ENCODE measurements around the gene ERI2.
"Not testable (repeated sequence)": the region's sequence is repeated elsewhere in the genome, so short reads cannot be mapped to it uniquely, and the experiment has no call there.

ERI2 gene

DNA sequence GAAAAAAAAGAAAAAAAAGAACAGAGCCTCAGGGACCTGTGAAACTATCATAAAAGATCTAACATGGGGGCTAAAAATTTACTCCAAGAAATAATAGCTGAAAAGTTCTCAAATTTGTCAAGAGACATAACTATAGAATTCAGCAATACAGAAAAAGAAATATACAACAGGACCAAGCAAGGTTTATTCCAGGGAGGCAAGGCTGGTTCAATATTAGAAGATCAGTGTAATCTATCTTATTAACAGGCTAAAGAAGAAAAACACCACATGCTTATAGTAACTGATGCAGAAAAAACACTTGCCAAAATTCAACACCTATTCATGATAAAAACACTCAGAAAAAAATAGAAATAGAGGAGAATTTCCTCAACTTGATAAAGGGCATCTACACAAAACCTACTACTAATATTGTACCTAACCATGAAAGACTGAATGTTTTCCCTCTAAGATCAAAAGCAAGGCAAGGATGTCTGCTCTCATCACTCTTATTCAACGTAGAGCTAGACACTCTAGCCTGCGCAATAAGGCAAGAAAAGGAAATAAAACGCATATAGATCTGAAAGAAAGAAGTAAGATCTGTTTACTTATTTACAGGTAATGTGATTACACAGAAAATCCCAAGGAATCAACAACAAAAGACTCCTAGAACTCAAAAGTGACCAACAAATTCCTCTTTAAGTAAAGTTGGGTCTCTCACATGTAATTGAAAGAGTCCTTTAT is 43.7 kb downstream of the ERI2 start:
- DNase-seq = no peak

DNA sequence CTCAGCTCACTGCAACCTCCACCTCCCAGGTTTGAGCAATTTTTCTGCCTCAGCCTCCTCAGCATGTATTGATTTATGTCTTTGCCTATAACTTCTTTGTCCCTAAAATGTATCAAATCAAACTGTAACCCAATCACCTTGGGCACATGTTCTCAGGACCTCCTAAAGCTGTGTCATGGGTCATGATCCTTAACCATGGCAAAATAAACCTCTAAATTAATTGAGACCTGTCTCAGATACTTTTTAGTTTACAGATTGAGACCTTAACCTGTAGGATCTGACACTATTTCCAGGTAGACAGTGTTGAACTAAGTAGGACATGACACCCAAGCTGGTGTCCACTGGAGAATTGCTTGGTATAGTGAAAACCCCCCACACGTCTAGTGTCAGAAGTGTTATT is 45.1 kb downstream of the ERI2 start:
- DNase-seq = no peak

DNA sequence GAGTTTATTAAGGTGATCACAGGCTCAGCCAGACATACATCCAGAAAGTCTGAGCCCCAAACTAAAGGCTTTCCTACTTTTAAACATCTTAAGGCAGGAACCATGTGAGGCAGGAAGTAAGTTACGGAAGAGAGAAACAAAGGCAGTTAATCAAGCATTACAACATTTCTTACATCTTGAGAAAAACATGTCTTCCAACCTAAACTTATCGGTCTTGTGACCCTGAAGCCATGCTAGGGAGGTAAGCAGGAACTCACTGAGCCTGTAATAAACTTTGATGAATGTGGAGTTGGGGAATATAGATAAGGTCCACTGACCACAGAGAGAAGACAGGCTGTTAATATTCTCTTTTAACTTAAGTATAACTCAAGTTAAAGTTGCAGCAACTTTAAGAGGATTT is 45.9 kb downstream of the ERI2 start:
- DNase-seq = no peak

DNA sequence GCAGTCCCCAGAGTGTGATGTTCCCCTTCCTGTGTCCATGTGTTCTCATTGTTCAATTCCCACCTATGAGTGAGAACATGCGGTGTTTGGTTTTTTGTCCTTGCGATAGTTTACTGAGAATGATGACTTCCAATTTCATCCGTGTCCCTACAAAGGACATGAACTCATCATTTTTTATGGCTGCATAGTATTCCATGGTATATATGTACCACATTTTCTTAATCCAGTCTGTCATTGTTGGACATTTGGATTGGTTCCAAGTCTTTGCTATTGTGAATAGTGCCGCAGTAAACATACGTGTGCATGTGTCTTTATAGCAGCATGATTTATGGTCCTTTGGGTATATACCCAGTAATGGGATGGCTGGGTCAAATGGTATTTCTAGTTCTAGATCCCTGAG is 50.5 kb downstream of the ERI2 start:
- DNase-seq = not testable (repeated sequence)

DNA sequence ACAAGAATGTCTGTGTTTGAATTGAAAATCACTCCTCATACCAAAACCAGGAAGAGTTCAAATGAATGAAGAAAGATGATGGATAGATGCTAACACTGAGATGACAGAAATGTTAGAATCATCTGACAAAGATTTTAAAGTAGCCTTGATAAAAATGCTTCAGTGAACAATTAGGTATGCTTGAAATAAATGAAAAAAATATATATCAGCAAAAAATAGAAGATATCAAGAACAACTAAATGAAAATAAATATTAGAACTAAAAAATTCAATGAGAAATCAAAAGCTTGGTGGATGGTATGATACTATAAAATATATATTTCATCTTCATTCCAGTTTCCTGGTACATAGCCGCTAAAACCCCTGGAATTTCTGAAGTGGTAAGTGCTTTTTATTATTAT is 51.0 kb downstream of the ERI2 start:
- no peak for DNase-seq

DNA sequence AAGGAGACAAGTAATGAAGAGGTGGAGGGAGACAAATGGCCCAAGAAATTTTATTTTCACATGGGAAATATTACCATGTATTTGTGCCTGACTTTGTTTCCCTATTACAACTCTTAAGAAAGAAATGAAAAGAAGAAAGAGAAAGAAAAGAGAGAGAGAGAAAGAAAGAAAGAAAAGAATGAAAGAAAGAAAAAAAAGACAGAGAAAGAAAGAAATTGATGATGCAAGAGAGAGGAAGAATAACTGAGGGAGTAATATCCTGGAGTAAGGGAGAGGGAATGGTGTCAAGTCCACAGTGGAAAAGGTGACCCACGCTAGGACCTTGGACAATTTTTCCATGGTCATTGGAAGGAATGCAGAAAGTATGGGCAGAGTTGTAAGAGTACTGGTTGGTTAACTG is 52.5 kb downstream of the ERI2 start:
- no peak for DNase-seq

DNA sequence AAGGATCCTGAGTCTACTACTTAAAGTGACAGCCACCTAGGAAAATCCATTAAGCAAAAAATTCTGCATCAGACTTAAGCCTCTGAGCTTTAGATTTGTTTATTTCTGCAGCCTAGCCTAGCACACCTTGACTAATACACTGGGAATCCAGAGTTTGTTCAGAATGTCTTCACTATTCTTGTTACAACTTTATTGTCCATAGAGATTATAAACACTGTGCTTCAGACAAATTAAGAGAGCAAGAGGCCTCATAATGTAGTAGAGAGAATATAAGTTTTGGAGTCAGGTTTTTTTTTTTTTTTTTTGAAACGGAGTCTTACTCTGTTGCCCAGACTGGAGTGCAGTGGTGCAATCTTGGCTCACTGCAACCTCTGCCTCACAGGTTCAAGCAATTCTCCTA is 55.7 kb downstream of the ERI2 start:
- no peak for DNase-seq

DNA sequence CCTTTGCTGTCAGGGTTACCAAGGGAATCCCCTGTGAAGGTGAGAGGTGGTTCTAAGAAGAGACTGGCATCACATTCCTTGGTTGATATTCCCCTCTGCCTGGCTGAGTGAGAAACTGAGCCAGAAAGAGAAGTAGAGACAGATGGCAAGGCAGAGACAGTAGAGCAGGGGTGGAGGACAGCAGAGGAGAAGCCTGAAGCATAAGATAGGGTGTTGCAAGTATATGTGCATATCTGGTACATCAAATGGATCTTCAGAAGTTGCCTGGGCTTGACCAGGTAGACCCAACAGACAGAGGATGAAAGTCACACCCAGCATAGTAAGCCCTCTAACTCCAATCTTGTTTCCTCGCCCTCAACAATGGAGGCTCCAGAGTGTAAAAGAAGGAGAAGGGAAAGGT is 56.8 kb downstream of the ERI2 start:
- no peak for DNase-seq

DNA sequence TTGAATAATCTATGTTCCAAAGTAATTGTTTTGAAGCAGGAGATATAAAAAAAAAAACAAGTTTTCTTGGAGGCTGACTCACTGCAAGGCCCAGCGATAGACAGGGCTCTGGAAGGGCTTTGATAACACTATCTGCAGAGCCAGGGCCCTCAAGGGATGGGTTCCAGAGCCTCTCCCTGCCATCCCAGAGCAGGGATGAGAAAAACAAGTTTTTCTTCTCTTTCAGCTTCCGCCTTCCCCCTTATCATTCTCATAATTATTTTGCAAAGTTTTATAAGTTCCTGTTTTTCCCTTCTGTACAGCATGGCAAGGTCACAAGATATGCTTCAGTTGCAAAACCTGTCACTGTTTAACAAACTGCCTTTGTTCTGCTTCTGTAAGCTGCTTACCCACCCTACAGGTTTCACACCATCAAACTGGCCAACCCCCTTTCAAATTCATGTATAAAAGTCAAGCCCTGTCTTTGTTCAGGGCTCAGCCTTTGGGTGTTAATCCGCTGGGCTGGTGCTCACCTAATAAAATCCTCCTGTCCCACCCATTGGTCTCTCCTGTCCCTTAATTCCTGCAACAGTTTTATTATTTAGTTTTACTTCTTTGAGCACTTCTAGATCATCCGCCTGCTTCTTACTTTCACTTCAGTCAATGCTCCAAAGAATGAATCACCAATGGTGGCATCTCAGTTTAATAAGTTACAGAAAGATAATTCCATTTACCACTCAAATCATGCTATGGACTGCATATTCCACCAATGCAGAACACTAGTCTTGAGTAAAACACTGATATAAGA is 59.0 kb downstream of the ERI2 start:
- no peak for DNase-seq

DNA sequence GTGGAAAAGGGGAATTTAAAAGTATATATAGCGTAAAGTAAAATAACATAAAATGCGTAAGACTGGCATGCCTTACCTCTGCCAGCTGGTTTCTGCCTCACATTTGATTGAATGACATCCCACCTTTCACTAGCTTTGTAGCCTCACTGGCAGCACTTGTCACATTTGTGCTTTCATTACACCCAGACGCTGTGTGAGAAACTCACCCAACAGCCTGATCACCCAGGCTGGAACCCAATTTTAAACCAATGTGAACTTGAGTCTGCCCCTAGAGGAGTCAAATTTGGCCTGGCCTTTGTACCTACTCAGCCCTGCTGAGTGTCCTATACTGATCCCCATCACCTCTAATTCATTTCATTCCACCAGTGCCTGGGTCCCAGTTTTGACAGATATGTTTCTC is 59.8 kb downstream of the ERI2 start:
- no peak for DNase-seq
